GM18520 (cell line): ENCODE data around the gene PDE6C.

Source experiments
- ATAC-seq: cut with Tn5 transposase; IDR thresholded peaks from one replicate; pipeline ENCODE4 v1.9.1; 2021; ENCODE audit not compliant: unreplicated experiment

PDE6C gene

GRCh38 chr10:93593749-93594148, 18.6 kb upstream of the PDE6C start:
- ATAC-seq: no peak

- ATAC-seq: no peak
Measured at GRCh38 chr10:93594518-93594917, 17.8 kb upstream of the PDE6C start.

- ATAC-seq: no peak
Measured at GRCh38 chr10:93595378-93596161, 16.8 kb upstream of the PDE6C start.

- no peak for ATAC-seq
Measured at GRCh38 chr10:93596539-93596938, 15.8 kb upstream of the PDE6C start.

- ATAC-seq: no peak
Measured at GRCh38 chr10:93597075-93597599, 15.2 kb upstream of the PDE6C start.

- no peak for ATAC-seq
Measured at GRCh38 chr10:93598157-93598556, 14.2 kb upstream of the PDE6C start.

GRCh38 chr10:93599335-93599734, 13.0 kb upstream of the PDE6C start:
- ATAC-seq: no peak

GRCh38 chr10:93599778-93600177, 12.6 kb upstream of the PDE6C start:
- ATAC-seq: no peak

GRCh38 chr10:93600446-93601145, 11.7 kb upstream of the PDE6C start:
- ATAC-seq: no peak

- ATAC-seq: no peak
Measured at GRCh38 chr10:93601146-93601773, 11.1 kb upstream of the PDE6C start, which contains the start of gene RBP4. RBP4 (minus strand) TSS chr10:93601235; CDS start chr10:93601028, 207 bp downstream.

- no peak for ATAC-seq
Measured at GRCh38 chr10:93601774-93602162, 10.6 kb upstream of the PDE6C start.

- ATAC-seq: no peak
Measured at GRCh38 chr10:93603023-93603422, 9.3 kb upstream of the PDE6C start.

- no peak for ATAC-seq
Measured at GRCh38 chr10:93604146-93604545, 8.2 kb upstream of the PDE6C start.

- ATAC-seq: no peak
Measured at GRCh38 chr10:93608421-93608820, 3.9 kb upstream of the PDE6C start.

- ATAC-seq: no peak
Measured at GRCh38 chr10:93613126-93613525, 789 bp downstream of the PDE6C start.

- no peak for ATAC-seq
Measured at GRCh38 chr10:93614101-93614825, 1.9 kb downstream of the PDE6C start.

- ATAC-seq: no peak
Measured at GRCh38 chr10:93615576-93616235, 3.4 kb downstream of the PDE6C start.

- no peak for ATAC-seq
Measured at GRCh38 chr10:93620925-93621324, 8.6 kb downstream of the PDE6C start.

- ATAC-seq: no peak
Measured at GRCh38 chr10:93622942-93623341, 10.6 kb downstream of the PDE6C start.

- ATAC-seq: no peak
Measured at GRCh38 chr10:93628858-93629257, 16.5 kb downstream of the PDE6C start.
